ENCODE measurements around the gene SMKR1.

The SMKR1 gene

GRCh38 chr7:129535896-129536295 lies 33.6 kb downstream of the SMKR1 start:
- Histone ChIP-seq H3K9ac (ENCODE audit: low read length) (no peak overlapping the region), H3K4me1 (ENCODE audit: control insufficient read depth, insufficient read depth, low read length) (no peaks in the 10 kb centered on the region), H3K36me3 (ENCODE audit: control insufficient read depth, insufficient read depth, low read length) (no peaks in the 10 kb centered on the region), H3K27ac (ENCODE audit: low read depth, low read length) (no peak overlapping the region), H3K4me3 (ENCODE audit: low read length) (no peak overlapping the region), H3K27me3 (ENCODE audit: control insufficient read depth, insufficient read depth, low read length) (no peaks in the 10 kb centered on the region)

- Histone ChIP-seq H3K36me3 (ENCODE audit: control insufficient read depth, insufficient read depth, low read length) (no peaks in the 10 kb centered on the region), H3K4me1 (ENCODE audit: control insufficient read depth, insufficient read depth, low read length) (no peaks in the 10 kb centered on the region), H3K4me3 (ENCODE audit: low read length) (no peak overlapping the region), H3K27me3 (ENCODE audit: control insufficient read depth, insufficient read depth, low read length) (no peaks in the 10 kb centered on the region), H3K9ac (ENCODE audit: low read length) (no peak overlapping the region), H3K27ac (ENCODE audit: low read depth, low read length) (no peak overlapping the region)
Observed at GRCh38 chr7:129536323-129536722, 34.0 kb downstream of the SMKR1 start.

- no peak overlapping the region for H3K9ac ChIP-seq (ENCODE audit: low read length)
- H3K27me3 ChIP-seq (ENCODE audit: control insufficient read depth, insufficient read depth, low read length), result no peaks in the 10 kb centered on the region
- H3K27ac ChIP-seq (ENCODE audit: low read depth, low read length), result no peak overlapping the region
- no peaks in the 10 kb centered on the region for H3K4me1 ChIP-seq (ENCODE audit: control insufficient read depth, insufficient read depth, low read length)
- no peak overlapping the region for H3K4me3 ChIP-seq (ENCODE audit: low read length)
- no peaks in the 10 kb centered on the region for H3K36me3 ChIP-seq (ENCODE audit: control insufficient read depth, insufficient read depth, low read length)
Observed at GRCh38 chr7:129538790-129539189, 36.5 kb downstream of the SMKR1 start.

- H3K36me3 ChIP-seq (ENCODE audit: control insufficient read depth, insufficient read depth, low read length), result no peaks in the 10 kb centered on the region
- H3K4me3 ChIP-seq (ENCODE audit: low read length), result no peak overlapping the region
- H3K27ac ChIP-seq (ENCODE audit: low read depth, low read length), result no peak overlapping the region
- H3K4me1 ChIP-seq (ENCODE audit: control insufficient read depth, insufficient read depth, low read length), result no peaks in the 10 kb centered on the region
- no peaks in the 10 kb centered on the region for H3K27me3 ChIP-seq (ENCODE audit: control insufficient read depth, insufficient read depth, low read length)
- no peak overlapping the region for H3K9ac ChIP-seq (ENCODE audit: low read length)
Observed at GRCh38 chr7:129540340-129540739, 38.0 kb downstream of the SMKR1 start.

- H3K4me3 ChIP-seq (ENCODE audit: low read length), result no peak overlapping the region
- no peaks in the 10 kb centered on the region for H3K4me1 ChIP-seq (ENCODE audit: control insufficient read depth, insufficient read depth, low read length)
- no peaks in the 10 kb centered on the region for H3K36me3 ChIP-seq (ENCODE audit: control insufficient read depth, insufficient read depth, low read length)
- no peak overlapping the region for H3K27ac ChIP-seq (ENCODE audit: low read depth, low read length)
- H3K9ac ChIP-seq (ENCODE audit: low read length), result no peak overlapping the region
- no peaks in the 10 kb centered on the region for H3K27me3 ChIP-seq (ENCODE audit: control insufficient read depth, insufficient read depth, low read length)
Observed at GRCh38 chr7:129544700-129545099, 42.4 kb downstream of the SMKR1 start.

- Histone ChIP-seq H3K27ac (ENCODE audit: low read depth, low read length) (no peak overlapping the region), H3K4me1 (ENCODE audit: control insufficient read depth, insufficient read depth, low read length) (no peaks in the 10 kb centered on the region), H3K4me3 (ENCODE audit: low read length) (no peak overlapping the region), H3K36me3 (ENCODE audit: control insufficient read depth, insufficient read depth, low read length) (no peaks in the 10 kb centered on the region), H3K27me3 (ENCODE audit: control insufficient read depth, insufficient read depth, low read length) (no peaks in the 10 kb centered on the region), H3K9ac (ENCODE audit: low read length) (no peak overlapping the region)
Observed at GRCh38 chr7:129550693-129551360, 48.5 kb downstream of the SMKR1 start.

GRCh38 chr7:129553899-129554461 lies 51.6 kb downstream of the SMKR1 start:
- H3K4me1 ChIP-seq (ENCODE audit: control insufficient read depth, insufficient read depth, low read length), result no peaks in the 10 kb centered on the region
- no peaks in the 10 kb centered on the region for H3K36me3 ChIP-seq (ENCODE audit: control insufficient read depth, insufficient read depth, low read length)
- H3K27ac ChIP-seq (ENCODE audit: low read depth, low read length), result no peak overlapping the region
- H3K4me3 ChIP-seq (ENCODE audit: low read length), result no peak overlapping the region
- H3K9ac ChIP-seq (ENCODE audit: low read length), result no peak overlapping the region
- H3K27me3 ChIP-seq (ENCODE audit: control insufficient read depth, insufficient read depth, low read length), result no peaks in the 10 kb centered on the region

GRCh38 chr7:129556607-129557133 lies 54.3 kb downstream of the SMKR1 start:
- H3K4me3 ChIP-seq (ENCODE audit: low read length), result no peak overlapping the region
- no peak overlapping the region for H3K27ac ChIP-seq (ENCODE audit: low read depth, low read length)
- H3K27me3 ChIP-seq (ENCODE audit: control insufficient read depth, insufficient read depth, low read length), result no peaks in the 10 kb centered on the region
- H3K4me1 ChIP-seq (ENCODE audit: control insufficient read depth, insufficient read depth, low read length), result no peaks in the 10 kb centered on the region
- H3K9ac ChIP-seq (ENCODE audit: low read length), result no peak overlapping the region
- no peaks in the 10 kb centered on the region for H3K36me3 ChIP-seq (ENCODE audit: control insufficient read depth, insufficient read depth, low read length)

- no peak overlapping the region for H3K27ac ChIP-seq (ENCODE audit: low read depth, low read length)
- H3K9ac ChIP-seq (ENCODE audit: low read length), result no peak overlapping the region
- H3K27me3 ChIP-seq (ENCODE audit: control insufficient read depth, insufficient read depth, low read length), result no peaks in the 10 kb centered on the region
- no peaks in the 10 kb centered on the region for H3K36me3 ChIP-seq (ENCODE audit: control insufficient read depth, insufficient read depth, low read length)
- H3K4me1 ChIP-seq (ENCODE audit: control insufficient read depth, insufficient read depth, low read length), result no peaks in the 10 kb centered on the region
- H3K4me3 ChIP-seq (ENCODE audit: low read length), result no peak overlapping the region
Observed at GRCh38 chr7:129557686-129558481, 55.6 kb downstream of the SMKR1 start.

- Histone ChIP-seq H3K4me3 (ENCODE audit: low read length) (no peak overlapping the region), H3K4me1 (ENCODE audit: control insufficient read depth, insufficient read depth, low read length) (no peaks in the 10 kb centered on the region), H3K9ac (ENCODE audit: low read length) (no peak overlapping the region), H3K36me3 (ENCODE audit: control insufficient read depth, insufficient read depth, low read length) (no peaks in the 10 kb centered on the region), H3K27ac (ENCODE audit: low read depth, low read length) (no peak overlapping the region), H3K27me3 (ENCODE audit: control insufficient read depth, insufficient read depth, low read length) (no peaks in the 10 kb centered on the region)
Observed at GRCh38 chr7:129559564-129559963, 57.2 kb downstream of the SMKR1 start.

- H3K4me1 ChIP-seq (ENCODE audit: control insufficient read depth, insufficient read depth, low read length), result no peaks in the 10 kb centered on the region
- no peak overlapping the region for H3K9ac ChIP-seq (ENCODE audit: low read length)
- no peaks in the 10 kb centered on the region for H3K36me3 ChIP-seq (ENCODE audit: control insufficient read depth, insufficient read depth, low read length)
- no peak overlapping the region for H3K27ac ChIP-seq (ENCODE audit: low read depth, low read length)
- H3K27me3 ChIP-seq (ENCODE audit: control insufficient read depth, insufficient read depth, low read length), result no peaks in the 10 kb centered on the region
- no peak overlapping the region for H3K4me3 ChIP-seq (ENCODE audit: low read length)
Observed at GRCh38 chr7:129560831-129561230, 58.5 kb downstream of the SMKR1 start.

- no peaks in the 10 kb centered on the region for H3K36me3 ChIP-seq (ENCODE audit: control insufficient read depth, insufficient read depth, low read length)
- no peaks in the 10 kb centered on the region for H3K4me1 ChIP-seq (ENCODE audit: control insufficient read depth, insufficient read depth, low read length)
- H3K27me3 ChIP-seq (ENCODE audit: control insufficient read depth, insufficient read depth, low read length), result no peaks in the 10 kb centered on the region
- H3K4me3 ChIP-seq (ENCODE audit: low read length), result no peak overlapping the region
- no peak overlapping the region for H3K9ac ChIP-seq (ENCODE audit: low read length)
- H3K27ac ChIP-seq (ENCODE audit: low read depth, low read length), result no peak overlapping the region
Observed at GRCh38 chr7:129561677-129562359, 59.5 kb downstream of the SMKR1 start.

Measured in rectal smooth muscle tissue (tissue), 1 donor.